GM21825 (cell line): ENCODE measurements around the gene GCK.
"Not testable (repeated sequence)": the region's sequence is repeated elsewhere in the genome, so short reads cannot be mapped to it uniquely, and the experiment has no call there.

Experiments used
- ATAC-seq: cut with Tn5 transposase; IDR thresholded peaks from one replicate; pipeline ENCODE4 v1.9.1; 2021; ENCODE audit warnings: mild to moderate bottlenecking, moderate library complexity; ENCODE audit not compliant: unreplicated experiment

The GCK gene

GRCh38 chr7:44145969-44146911, 43.0 kb downstream of the GCK start:
- no peak for ATAC-seq

GRCh38 chr7:44145479-44145968, 43.7 kb downstream of the GCK start:
- ATAC-seq: no peak

GRCh38 chr7:44144968-44145478, 44.2 kb downstream of the GCK start:
- ATAC-seq: no peak

- no peak for ATAC-seq
Observed at GRCh38 chr7:44144426-44144967, 44.7 kb downstream of the GCK start.

- no peak for ATAC-seq
Observed at GRCh38 chr7:44143646-44144250, 45.5 kb downstream of the GCK start.

- no peak for ATAC-seq
Observed at GRCh38 chr7:44142028-44142427, 47.2 kb downstream of the GCK start.

- ATAC-seq: no peak
Observed at GRCh38 chr7:44141221-44141850, 47.9 kb downstream of the GCK start, which contains the start of gene MYL7. Gene MYL7, minus strand, starts transcription at chr7:44141332. Its CDS starts 27 bp downstream, at chr7:44141305.

- no peak for ATAC-seq
Observed at GRCh38 chr7:44140341-44140740, 48.9 kb downstream of the GCK start.

- no peak for ATAC-seq
Observed at GRCh38 chr7:44139311-44140010, 49.8 kb downstream of the GCK start.

- no peak for ATAC-seq
Observed at GRCh38 chr7:44138698-44139097, 50.5 kb downstream of the GCK start.

GRCh38 chr7:44136731-44137130, 52.5 kb downstream of the GCK start:
- no peak for ATAC-seq

- ATAC-seq: no peak
Observed at GRCh38 chr7:44134943-44135628, 54.2 kb downstream of the GCK start.

- no peak for ATAC-seq
Observed at GRCh38 chr7:44133295-44133694, 55.9 kb downstream of the GCK start.

- ATAC-seq: no peak
Observed at GRCh38 chr7:44132039-44132438, 57.2 kb downstream of the GCK start.

GRCh38 chr7:44131173-44132029, 57.8 kb downstream of the GCK start:
- no peak for ATAC-seq

- no peak for ATAC-seq
Observed at GRCh38 chr7:44128721-44129582, 60.3 kb downstream of the GCK start.

- ATAC-seq: no peak
Observed at GRCh38 chr7:44127161-44127560, 62.1 kb downstream of the GCK start.

GRCh38 chr7:44126574-44126973, 62.7 kb downstream of the GCK start:
- ATAC-seq: not testable (repeated sequence)
